RWPE2 (cell line): ENCODE measurements around the gene PPM1E.

Experiments used
- ATAC-seq: fragments of 200-7000 bp; cut with Tn5 transposase; 3 replicates; pipeline ENCODE4 v1.9.1; 2021; ENCODE audit warnings: low read depth
- DNase-seq: peaks from one replicate; pipeline ENCODE4 v3.0.0-alpha.2; 2020; ENCODE audit warnings: low spot score
- H3K27ac ChIP-seq: fragments of 450-650 bp; 2 replicates; pipeline ENCODE4 v1.5.1; 2017; ENCODE audit warnings: mild to moderate bottlenecking; ENCODE audit not compliant: poor library complexity, severe bottlenecking
- H3K27me3 ChIP-seq: fragments of 250-450 bp; sonication (Bioruptor Pico); 2 replicates; pipeline ENCODE4 v1.5.1; 2021; ENCODE audit warnings: mild to moderate bottlenecking, moderate library complexity; ENCODE audit not compliant: insufficient read depth, poor library complexity, severe bottlenecking
- H3K36me3 ChIP-seq: fragments of 250-450 bp; sonication (Bioruptor Pico); 2 replicates; pipeline ENCODE4 v1.5.1; 2020; ENCODE audit warnings: low read depth, mild to moderate bottlenecking, moderate library complexity
- H3K4me1 ChIP-seq: fragments of 250-450 bp; sonication (Bioruptor Pico); 2 replicates; pipeline ENCODE4 v1.5.1; 2021; ENCODE audit warnings: mild to moderate bottlenecking, moderate library complexity; ENCODE audit not compliant: insufficient read depth, poor library complexity, severe bottlenecking
- H3K4me3 ChIP-seq: fragments of 250-450 bp; sonication (Bioruptor Pico); 2 replicates; pipeline ENCODE4 v1.5.1; 2021; ENCODE audit warnings: mild to moderate bottlenecking, moderate library complexity; ENCODE audit not compliant: severe bottlenecking
- H3K9me3 ChIP-seq: fragments of 250-450 bp; sonication (Bioruptor Pico); 2 replicates; pipeline ENCODE4 v1.5.1; 2021; ENCODE audit warnings: mild to moderate bottlenecking, moderate library complexity; ENCODE audit not compliant: severe bottlenecking
- TF ChIP-seq, protein P1 (sequence below): fragments of 450-650 bp; IDR thresholded peaks from one replicate; pipeline ENCODE4 v1.5.1; 2017; ENCODE audit warnings: mild to moderate bottlenecking, moderate library complexity; ENCODE audit not compliant: poor library complexity, severe bottlenecking

Gene PPM1E

DNA sequence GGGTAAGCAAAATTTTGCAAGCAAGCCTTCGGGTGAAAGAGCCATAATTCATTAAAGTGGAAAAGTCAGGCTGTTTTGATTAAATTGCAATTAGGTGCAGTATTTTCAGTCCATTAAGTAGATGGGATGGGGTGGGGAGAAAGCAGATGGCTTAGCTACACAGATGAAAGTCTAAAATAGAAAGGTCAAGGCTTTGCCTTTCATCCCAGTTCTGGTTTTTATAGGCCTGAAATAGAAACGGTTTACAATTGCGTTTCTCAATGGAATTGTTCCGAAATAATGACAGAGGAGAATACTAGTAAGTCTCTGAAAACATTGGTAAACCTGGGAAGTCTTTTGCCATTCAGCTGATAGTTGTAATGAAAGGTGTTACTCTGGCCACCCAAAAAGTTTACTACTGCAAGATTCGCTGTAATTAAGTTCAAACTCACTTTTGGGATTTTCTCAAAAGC is 1.5 kb downstream of the PPM1E start:
- ATAC-seq (no peak), DNase-seq (no peak)
- H3K27me3 ChIP-seq, result peaks cover 69% of the 10 kb centered on the region
- no peaks in the 10 kb centered on the region for H3K36me3 ChIP-seq
- no peak overlapping the region for H3K27ac ChIP-seq
- no peaks in the 10 kb centered on the region for H3K9me3 ChIP-seq
- TF ChIP-seq, protein P1, sequence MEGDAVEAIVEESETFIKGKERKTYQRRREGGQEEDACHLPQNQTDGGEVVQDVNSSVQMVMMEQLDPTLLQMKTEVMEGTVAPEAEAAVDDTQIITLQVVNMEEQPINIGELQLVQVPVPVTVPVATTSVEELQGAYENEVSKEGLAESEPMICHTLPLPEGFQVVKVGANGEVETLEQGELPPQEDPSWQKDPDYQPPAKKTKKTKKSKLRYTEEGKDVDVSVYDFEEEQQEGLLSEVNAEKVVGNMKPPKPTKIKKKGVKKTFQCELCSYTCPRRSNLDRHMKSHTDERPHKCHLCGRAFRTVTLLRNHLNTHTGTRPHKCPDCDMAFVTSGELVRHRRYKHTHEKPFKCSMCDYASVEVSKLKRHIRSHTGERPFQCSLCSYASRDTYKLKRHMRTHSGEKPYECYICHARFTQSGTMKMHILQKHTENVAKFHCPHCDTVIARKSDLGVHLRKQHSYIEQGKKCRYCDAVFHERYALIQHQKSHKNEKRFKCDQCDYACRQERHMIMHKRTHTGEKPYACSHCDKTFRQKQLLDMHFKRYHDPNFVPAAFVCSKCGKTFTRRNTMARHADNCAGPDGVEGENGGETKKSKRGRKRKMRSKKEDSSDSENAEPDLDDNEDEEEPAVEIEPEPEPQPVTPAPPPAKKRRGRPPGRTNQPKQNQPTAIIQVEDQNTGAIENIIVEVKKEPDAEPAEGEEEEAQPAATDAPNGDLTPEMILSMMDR, result no peak
- H3K4me1 ChIP-seq, result no peaks in the 10 kb centered on the region
- H3K4me3 ChIP-seq, result no peak overlapping the region

DNA sequence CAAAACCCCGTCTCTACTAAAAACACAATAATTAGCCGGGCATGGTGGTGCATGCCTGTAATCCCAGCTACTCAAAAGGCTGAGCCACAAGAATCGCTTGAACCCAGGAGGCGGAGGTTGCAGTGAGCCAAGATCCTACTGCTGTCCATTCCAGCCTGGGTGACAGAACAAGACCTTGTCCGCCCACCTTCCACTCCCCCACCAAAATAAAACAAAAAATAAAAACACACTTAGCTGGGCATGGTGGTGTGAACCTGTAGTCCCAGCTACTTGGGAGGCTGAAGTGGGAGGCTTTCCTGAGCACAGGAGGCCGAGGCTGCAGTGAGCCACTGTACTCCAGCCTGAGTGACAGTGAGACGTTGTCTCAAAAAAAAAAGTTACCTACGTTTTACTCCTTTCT is 3.2 kb downstream of the PPM1E start:
- DNase-seq, result no peak
- TF ChIP-seq, protein P1, result no peak
- Histone ChIP-seq H3K36me3 (no peaks in the 10 kb centered on the region), H3K9me3 (no peaks in the 10 kb centered on the region), H3K27me3 (peaks cover 69% of the 10 kb centered on the region), H3K4me3 (no peak overlapping the region), H3K4me1 (no peaks in the 10 kb centered on the region), H3K27ac (no peak overlapping the region)
- no peak for ATAC-seq

DNA sequence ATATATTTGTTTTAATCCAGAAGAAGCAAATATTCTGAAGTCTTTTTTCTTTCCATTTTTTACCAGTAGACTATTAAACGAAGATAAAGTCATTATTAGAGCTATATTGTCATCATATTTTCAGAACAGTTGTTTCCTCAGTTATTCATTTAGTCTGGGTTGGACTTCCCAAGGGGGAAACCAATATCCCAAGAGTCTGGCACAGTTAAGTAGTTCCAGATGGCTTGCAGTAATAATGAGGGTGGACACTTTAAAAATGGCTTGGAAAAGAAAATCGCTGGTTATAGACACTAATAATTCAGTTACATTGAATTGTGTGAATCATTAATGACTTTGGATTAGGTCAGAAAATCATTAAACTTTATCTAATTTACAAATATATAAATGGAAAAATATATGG is 3.9 kb downstream of the PPM1E start:
- H3K36me3 ChIP-seq, result no peaks in the 10 kb centered on the region
- no peaks in the 10 kb centered on the region for H3K9me3 ChIP-seq
- DNase-seq (no peak), ATAC-seq (no peak)
- no peak overlapping the region for H3K27ac ChIP-seq
- H3K4me3 ChIP-seq, result no peak overlapping the region
- H3K27me3 ChIP-seq, result peaks cover 69% of the 10 kb centered on the region
- H3K4me1 ChIP-seq, result no peaks in the 10 kb centered on the region
- TF ChIP-seq, protein P1, result no peak

DNA sequence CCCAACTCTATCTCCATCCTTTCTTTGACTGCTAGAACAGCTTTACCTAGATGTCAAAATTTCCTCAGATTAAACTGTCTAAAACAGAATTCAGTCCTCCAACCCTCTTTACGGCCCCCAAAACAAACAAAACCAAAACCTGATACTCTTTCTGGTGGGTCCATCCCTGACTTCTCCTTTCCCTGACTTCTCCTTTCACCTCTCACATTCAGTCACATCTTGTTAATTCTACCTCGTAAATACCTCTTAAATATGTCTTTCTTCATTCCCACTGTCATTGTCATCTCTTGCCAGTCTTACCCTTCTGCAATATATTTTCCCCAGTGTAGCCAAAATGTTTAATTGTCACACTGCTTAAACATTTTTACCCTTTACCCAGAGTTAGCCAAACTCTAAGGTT is 4.6 kb downstream of the PPM1E start:
- no peaks in the 10 kb centered on the region for H3K36me3 ChIP-seq
- H3K27me3 ChIP-seq, result peaks cover 66% of the 10 kb centered on the region
- TF ChIP-seq, protein P1, result no peak
- no peak overlapping the region for H3K4me3 ChIP-seq
- DNase-seq, result no peak
- H3K9me3 ChIP-seq, result no peaks in the 10 kb centered on the region
- no peak for ATAC-seq
- no peak overlapping the region for H3K27ac ChIP-seq
- no peaks in the 10 kb centered on the region for H3K4me1 ChIP-seq

DNA sequence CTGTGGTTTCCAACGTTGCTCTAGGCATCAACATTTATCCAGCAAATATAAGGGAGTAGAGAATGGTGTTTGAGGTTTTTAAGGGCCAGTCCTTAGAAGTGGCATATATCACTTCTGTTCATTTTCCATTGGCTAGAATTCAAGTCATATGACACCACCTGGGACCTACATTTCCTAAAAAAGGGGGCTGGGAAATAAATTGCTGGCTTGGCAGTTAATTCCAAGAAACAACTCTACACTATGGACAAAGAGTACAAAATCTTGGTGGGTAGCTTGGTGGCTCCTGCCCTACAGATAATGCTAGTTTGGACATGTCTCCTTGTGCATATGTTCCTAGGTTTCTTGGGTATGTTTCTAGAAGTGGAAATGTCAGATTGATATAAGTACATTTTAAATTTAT is 7.6 kb downstream of the PPM1E start:
- no peak for DNase-seq
- no peak overlapping the region for H3K4me3 ChIP-seq
- H3K9me3 ChIP-seq, result no peaks in the 10 kb centered on the region
- TF ChIP-seq, protein P1, result no peak
- no peaks in the 10 kb centered on the region for H3K4me1 ChIP-seq
- no peak for ATAC-seq
- H3K27me3 ChIP-seq, result peaks cover 39% of the 10 kb centered on the region
- H3K27ac ChIP-seq, result no peak overlapping the region
- H3K36me3 ChIP-seq, result no peaks in the 10 kb centered on the region
